AG08395 (cell line): ENCODE results near the gene SPACA9.
A peak's percentile ranks its signal among the peaks of the same experiment; 100 is the strongest.

ENCODE experiments used
- DNase-seq: peaks from one replicate; pipeline ENCODE4 v3.0.0; 2012; ENCODE audit warnings: mixed read lengths, low spot score

SPACA9 gene

DNA sequence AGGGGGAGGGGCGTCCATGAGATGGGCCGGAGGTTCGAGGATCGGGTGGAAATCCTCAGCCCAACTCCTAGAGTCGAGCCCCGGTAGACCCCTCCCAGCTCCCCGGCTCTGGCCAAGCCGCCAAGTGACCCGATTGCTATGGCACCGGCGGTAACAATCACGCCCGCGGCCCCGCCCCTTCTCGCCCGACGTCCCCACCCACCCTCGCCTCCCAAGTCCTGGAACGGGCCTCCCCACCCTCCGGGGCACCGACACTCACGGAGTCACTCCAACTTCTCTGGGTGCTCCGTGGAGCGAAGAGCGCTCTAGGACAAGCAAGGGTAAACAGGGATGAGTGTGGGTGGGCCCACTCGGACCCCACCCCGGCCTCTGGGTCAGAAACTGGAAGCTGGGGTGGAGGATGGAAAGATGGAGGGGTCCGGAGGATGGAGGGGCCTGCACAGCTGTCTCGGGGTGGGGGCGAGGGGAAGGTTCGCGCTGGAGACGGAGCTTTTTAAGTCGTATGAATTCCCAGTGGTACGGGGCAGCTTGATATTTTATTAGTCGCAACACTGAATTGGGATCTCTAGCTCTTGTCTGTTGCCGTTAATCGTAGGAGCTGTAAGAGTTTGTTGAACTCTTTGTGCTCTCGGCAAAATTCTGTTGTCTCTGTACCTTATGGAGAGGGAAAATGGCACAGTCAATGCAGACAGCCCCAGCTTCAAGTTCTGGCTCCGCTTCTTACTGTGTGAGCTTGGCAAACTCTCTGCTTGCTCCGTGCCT, at the start of gene SPACA9:
TSS of gene SPACA9 (plus strand) at position 204 of the 762 bp plus-strand sequence. CDS start 5,050 bp downstream, outside the sequence.
- peak; percentile 88 for DNase-seq

DNA sequence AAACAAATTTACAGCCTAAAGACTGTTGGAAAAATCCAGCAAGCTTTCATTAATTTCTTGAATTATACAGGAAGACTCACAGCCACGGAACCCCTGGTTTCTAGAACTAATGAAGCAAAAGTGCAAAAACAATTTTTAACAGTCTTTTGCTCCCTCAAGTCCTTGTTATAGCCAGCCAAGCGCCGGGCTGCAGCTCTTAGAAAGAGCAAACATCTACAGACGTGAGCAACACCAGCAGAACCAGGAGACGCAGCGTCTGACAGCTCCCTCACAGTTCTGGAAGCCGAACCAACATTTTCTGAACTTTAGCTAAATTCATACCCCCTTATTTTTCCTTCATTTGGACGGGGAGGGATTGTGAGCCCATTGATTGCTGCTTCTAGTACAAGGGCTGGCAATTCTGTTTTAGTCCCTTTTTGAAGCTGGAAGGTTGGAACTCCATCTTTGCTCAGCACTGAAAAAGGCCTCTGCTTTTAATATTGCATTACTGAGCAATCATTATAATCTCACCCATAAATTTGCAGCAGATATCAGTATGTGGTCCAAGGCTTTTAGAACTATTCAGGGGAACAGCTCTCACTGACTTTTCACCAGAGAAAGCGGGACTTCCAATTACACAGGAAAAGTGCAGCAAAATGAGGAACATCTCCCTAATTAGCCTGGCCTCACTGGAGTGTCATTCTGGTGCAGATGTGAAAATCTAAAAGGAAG, 46.4 kb upstream of the SPACA9 start:
- no peak for DNase-seq

DNA sequence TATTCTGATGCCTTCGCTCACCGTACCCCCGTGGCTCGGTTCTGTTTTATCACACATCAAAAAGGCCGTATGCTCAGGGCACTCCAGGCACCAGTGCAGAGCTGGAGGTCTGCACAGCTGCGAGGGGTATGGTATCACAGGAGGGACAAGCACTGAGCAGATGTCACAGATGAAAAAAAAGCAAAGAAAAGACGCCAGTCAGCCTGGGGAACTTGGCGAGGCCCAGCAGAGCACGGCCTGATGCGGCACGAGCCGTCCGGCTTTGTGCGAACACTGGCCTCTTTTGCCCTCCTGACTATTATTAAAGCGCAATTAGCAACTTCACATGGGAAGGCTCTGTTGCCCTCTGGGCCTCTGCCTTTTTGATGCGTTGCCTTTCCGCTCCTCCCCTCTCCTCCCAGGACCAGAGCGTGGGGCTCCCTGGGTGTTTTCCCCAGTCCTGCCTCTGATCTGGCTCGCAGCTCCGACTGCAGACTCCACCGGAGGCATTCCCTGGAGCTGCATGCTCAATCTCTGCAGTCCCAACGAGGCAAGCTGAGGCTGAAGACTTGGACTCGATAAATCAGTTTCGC, 45.1 kb upstream of the SPACA9 start:
- peak; percentile 15 for DNase-seq

DNA sequence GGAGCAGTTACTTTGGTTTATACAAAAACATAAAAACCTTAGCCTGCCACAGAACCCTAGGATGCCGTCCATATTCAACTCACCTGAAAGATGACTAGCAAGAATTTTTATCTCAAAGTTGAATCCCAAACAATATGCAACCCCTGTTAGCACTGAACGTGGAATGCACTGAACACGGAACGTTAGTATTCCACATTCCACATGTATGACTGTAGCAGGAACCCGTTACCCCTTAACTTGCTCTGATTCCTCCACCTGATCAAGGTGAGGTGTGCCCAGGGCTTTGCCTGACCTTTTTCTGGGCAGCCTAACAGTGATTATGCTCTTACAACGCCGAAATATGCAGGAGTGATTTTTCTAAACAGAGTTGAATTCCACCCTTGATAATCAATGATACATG, 44.4 kb upstream of the SPACA9 start:
- DNase-seq = no peak

DNA sequence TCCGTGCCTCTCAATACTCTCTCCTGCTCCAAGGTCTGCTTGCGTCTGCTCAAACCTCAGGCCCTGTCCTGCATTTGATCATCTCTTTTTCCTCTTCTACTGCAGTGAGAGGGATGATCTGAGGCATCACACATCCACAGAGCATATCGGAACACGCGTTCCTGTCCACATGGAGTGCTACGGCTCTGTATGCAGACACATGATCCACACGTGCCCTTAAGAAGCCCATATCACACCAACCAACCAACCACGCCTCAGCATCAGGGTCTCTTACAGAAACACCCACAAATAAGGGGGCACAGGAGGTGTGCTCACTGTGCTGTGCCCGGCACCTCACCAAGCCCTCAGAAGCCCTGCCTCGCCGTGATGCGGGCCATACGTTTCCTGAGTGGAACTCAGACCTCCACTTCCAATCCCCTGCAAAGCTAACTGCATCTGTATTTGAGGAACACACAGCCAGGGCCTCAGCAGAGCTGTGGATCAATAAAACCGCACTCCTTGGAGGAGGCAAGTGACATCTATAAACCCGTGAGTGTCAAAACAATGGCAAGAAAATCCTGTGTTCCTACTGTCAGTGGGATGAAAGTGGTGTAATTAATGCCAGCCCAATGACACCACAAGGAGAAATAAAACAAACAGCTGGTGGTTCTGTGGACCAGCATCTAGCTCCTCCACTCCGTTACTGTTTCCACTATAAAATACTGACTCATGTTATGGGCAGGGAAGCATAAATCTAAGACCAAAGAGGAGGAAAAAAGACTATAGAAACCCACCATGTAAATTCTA, 41.0 kb upstream of the SPACA9 start:
- no peak for DNase-seq

DNA sequence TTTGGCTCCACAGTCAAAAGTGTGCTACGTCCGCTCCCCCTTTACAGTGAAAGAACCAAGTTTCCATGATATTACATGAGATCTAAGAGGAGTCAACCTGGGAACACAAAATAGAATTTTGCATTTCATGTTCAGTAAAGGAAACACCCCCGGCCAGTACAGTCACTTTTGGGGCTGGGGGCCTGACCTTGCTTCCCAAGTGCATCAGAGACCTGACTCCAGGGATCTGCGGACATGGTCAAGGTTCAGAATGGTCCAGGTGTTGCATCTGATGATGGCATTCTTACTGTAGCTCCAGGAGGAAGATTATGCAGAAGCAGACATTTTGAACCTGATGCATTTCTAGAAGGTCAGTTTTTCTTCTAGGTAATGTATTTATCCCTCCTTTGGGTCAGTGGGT, 40.4 kb upstream of the SPACA9 start:
- DNase-seq = no peak

DNA sequence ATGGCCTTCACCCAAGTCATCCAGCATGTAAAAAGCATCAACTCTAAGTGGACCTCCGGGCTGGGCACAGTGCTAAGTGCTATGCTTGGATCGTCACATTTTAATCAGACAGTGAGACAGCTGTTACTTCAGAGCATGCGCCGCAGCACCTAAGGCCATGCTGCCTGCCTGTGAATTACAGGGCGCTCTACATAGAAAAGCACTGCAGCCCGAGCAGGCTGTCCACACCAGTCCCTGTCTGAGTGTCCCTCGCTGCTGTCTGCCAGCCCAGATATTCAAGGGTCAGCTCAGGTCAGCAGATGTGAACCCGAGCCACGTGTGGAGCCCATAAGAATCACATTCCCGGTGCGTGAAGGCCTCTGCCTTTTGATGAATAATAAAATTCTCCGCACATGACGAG, 37.7 kb upstream of the SPACA9 start:
- no peak for DNase-seq

DNA sequence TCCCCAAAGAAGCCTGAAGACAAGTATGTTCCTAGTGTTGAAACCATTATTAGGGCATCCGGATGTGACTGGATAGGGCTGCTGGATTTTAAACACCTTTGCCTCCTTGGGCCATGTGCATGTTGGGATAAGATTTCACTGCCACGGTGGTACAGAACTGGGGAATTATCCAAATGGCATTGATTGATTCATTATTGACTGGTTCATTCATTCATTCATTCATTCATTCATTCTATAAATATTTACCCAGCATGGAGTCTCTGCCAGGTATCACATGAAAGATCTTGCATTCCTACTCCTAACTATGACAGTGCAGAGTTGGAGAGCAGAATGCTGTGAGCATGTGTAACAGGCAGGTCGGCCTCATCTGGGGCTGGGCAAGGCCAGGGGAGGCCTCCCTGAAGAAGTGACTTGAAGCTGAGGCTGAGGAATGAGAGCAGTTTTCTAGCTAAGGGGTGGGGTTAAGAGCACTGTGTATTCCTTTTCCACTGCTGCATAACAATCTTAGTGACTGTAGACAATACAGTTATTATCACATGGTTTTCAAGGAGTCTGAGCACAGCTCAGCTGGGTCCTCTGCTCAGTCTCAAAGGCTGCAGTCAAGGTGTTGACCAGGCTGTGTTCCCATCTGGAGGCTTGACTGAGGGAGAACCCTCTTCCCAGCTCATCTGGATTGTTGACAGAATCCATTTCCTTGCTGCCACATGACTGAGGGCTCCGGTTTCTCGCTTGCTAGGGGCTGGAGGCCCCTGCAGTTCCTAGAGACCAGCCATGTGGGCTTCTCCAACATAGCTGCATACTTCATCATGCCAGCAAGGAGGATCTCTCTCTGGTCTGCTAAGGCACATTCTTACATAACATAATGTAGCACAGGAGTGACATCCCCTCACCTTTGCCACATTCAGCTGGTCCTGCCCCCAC, 36.3 kb upstream of the SPACA9 start:
- no peak for DNase-seq

DNA sequence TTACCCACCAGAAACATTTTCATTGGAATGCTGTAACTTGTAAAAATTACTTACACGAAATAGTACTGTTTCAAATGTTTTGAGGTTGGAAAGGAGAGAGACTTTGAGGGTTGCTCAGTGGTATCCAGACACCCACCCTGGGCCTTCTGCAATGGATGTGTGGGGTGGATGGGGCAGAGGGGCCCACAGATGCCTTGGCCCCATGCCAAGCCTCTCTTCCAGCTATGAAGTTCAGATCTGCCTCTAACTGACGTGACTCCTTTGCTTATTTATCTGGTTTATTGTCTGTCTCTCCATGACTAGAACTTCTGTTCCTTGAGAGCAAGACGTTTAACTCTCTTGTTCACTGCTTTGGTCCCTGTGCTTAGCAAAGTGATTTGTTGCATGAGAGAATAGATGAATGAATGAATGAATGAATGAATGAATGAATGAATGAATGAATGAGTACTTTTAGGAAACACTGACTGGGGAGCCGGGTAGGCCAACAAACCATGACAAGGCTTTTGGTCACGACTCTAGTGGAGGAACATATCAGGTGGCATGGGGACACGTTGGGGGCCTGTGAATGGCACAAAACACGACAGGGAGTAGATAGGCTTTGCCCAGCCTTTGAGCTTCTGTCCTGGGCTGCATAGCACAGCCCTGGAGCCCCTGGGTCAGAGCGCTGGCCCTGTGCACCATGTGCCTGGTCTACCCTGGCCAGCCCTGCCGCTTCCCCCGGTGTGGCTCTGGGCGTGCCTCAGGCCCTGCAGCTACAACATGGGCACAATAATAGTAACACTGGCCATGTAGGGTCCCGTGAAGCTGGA, 32.4 kb upstream of the SPACA9 start:
- DNase-seq = no peak

DNA sequence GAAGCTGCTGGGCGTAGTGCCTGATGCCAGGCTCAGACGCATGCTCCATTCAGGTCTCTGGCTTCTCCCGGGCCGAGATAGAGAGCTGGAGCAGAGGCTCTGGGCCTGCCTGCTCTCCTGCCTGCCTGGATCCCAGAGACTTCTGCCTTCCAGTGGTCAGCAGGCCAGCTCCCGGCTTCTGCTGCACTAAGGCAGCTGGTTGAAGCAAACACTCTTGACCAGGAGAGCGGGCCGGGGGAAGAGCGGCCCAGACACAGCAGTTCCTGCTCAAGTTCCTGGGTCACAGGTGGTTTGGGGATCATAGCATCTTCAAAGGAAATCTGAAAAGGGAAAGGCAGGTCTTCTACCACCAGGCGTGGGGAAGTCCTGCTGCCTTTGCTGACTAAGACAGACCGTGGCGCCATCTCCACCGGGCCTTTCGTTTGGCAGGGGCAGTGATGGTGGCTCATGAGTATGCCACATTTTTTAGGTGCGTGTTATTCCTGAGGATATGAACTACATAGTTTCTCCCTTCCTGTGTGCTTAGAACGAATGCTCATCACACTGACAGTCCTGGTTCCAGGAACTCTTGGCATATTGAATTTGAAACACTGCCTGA, 31.7 kb upstream of the SPACA9 start:
- DNase-seq = no peak

DNA sequence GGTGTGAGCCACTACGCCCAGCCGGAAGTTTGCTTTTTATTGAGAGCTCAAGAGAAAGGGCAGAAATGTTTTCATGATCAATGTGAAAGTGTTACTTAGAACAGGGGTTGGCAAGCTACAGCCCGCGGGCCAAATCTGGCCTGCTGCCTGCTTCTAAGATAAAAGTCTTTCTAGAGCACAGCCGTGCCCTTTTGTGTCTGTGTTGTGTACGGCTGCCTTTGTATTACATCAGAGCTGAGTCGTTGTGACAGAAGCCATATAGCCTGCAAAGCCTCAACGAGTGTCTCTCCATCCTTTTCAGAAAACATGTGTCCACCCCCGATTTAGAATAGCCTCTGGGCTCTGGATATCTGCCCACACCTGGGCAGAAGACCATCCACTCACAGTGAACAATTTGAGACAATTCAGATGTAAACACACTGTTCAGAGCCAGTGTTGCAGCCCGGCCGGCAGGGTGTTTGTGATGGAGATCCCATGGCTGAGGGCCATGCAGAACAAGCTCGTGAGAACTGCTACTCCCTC, 29.5 kb upstream of the SPACA9 start:
- no peak for DNase-seq

DNA sequence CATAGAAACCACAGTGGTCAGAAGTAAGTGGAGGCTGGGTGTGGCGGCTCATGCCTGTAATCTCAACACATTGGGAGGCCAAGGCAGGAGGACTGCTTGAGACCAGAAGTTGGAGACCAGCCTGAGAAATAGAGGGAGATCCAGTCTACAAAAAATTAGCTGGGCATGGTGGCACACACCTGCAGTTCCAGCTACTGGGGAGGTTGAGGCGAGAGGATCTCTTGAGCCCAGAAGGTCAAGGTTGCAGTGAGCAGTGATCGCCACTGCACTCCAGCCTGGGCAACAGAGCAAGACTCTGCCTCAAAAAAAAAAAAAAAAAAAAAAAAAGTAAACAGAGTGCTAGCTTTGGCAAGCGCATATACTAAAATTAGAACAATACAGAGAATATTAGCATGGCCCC, 25.2 kb upstream of the SPACA9 start:
- DNase-seq = no peak

DNA sequence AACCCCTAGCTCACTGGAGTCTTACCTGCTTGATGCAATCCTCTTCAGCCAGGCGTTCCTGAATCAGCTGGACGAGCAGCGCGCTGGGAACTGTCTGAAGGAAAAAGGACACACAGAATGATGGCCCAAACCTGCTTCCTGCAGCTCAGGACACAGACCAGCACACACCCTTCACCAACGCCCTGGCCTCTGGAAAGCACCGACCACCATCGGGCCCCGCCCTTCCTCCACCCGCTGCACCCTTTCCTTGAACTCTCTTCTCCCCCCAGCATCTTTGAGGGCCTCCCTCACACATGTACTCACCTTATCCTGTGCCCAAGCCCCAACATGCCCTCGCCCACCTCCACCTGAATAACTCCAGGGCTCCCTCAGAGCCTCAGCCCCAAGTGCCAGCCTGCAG, 23.9 kb upstream of the SPACA9 start:
- DNase-seq = no peak

DNA sequence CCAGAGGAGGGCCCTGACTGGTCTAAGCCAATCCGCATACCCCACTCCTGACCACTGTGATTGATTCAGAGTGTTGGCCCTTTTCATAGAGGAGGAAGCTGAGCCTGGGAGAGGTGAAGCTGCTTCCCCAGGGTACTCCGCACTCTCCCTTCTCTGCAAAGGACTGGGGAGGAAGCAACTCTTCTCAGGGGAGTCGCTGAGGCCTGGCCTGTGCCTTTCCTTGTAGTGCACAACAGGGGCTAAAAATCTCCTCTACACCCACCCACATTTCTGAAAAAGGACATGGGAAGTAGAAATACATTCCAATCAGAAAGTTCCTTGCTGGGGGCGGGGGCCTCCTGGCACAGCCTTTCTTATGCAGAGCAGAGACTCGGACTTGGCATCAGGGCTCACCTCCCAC, 22.8 kb upstream of the SPACA9 start:
- DNase-seq = no peak

DNA sequence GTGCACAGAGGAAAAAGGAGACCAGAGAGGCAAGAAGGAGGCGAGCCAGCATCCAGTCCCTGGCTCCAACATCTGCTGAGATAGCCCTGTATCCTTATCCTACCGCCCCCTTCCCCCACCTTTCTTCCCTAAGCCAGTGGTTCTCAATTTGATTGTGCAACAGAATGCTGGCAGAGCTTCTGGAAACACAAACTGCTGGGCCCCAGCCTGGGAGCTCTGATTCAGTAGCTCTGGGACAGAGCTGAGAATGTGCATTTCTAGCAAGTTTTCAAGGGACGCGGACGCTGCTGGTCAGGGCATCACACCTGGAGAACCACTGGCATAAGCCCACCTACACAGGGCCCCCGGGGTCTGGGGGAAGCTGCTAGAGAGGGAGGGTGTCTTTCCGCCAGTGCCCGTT, 21.7 kb upstream of the SPACA9 start:
- peak; percentile 76 for DNase-seq

DNA sequence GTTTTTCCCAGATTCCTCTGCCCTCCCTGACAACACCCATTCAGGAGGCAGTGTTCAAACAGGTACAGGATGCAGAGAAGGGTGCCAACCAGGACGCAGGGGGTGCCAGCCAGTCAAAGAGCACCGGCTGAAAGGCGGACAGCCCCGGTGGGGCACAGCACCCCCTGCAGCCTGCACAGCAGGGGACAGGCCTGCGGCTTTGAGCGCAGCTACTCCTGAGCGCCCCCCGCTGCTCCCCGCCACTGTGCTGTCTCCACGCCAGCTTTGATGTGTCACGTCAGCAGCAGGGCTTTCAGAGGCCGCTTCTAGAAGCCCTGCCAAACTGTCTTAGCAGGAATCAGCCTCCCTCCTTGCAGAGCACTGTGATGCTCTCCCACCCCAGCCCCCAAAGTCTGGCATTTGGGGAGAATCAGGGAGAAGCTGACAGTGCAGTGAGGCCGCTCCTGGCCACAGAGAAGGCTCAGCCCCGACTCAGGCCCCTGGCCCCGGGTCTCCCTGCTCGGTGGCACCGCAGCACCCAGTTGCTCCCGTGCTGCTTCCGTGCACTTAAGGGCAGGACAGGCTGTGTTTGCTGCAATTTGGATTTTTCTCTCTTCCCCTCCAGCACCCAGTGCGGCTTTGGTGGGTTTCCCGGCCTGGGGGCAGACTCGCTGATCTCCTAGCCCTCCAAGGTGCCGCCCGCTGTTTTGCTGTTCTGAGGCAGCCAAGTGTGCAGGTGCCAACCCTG, 20.9 kb upstream of the SPACA9 start:
- peak; percentile 67 for DNase-seq

DNA sequence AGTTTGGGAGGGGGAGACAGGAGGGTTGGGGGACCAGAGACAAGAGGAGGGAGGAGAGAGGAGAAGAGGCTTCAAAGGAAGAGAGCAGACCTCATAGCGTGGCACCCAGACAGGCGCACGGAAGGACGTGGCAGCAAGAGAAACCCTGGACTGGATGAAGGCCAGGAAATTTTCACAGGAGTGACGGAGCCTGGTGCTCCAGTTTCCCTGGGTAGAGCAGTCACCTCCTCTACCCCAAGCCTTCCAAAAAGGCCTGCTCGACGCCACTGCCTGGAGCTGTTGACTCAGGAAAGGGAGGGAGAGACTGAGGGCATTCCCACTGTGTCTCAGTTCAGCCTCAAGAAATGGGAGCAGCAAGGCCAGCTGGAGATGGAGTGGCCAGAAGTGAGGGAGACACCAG, 19.9 kb upstream of the SPACA9 start:
- DNase-seq = peak; percentile 27

DNA sequence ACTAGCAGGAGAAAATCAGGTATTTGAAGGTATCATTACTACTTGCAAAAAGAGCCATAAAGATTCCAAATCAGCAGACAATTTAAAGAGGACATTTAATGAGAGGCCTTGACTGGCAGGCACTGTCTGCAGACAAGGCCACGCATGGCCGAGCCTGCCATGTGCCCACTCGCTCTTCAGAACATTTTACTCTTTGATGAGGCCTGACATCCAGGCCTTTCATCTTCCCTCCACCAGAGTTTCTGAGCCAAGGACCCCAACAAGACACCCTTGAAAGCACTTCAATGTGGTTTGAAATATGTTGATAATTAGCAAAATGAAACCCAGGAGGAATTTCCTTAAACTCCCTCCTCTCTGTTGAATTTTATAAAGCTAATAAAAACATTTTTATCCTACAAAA, 17.0 kb upstream of the SPACA9 start:
- DNase-seq = no peak

DNA sequence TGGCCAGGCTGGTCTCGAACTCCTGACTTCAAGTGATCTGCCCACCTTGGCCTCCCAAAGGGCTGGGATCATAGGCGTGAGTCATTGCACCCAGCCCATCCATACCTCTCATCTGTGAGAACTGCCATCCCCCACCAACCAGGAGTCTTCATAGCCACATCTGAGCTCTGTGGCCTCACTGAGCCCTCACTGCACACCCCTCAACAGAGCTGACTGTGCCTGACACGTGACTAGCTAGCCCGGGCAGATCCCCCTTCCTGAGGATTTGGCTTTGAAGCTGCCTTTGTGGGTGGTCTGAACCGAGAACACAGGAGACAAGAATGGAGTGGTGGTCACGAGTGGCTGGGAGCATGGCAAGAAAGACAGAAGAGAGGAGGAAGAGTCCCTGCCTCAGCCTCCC, 16.2 kb upstream of the SPACA9 start:
- no peak for DNase-seq
